Measurements from ENCODE around the gene SYPL1.

GRCh38 chr7:106042196-106042611, 69.9 kb downstream of the SYPL1 start:
- TF ChIP-seq, protein P1, sequence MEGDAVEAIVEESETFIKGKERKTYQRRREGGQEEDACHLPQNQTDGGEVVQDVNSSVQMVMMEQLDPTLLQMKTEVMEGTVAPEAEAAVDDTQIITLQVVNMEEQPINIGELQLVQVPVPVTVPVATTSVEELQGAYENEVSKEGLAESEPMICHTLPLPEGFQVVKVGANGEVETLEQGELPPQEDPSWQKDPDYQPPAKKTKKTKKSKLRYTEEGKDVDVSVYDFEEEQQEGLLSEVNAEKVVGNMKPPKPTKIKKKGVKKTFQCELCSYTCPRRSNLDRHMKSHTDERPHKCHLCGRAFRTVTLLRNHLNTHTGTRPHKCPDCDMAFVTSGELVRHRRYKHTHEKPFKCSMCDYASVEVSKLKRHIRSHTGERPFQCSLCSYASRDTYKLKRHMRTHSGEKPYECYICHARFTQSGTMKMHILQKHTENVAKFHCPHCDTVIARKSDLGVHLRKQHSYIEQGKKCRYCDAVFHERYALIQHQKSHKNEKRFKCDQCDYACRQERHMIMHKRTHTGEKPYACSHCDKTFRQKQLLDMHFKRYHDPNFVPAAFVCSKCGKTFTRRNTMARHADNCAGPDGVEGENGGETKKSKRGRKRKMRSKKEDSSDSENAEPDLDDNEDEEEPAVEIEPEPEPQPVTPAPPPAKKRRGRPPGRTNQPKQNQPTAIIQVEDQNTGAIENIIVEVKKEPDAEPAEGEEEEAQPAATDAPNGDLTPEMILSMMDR (IDR thresholded peaks at IDR 0.05) = no peak
- TF ChIP-seq EZH2 (IDR thresholded peaks at IDR 0.05) = no peak
